Mesendoderm (in vitro differentiated cells): Measurements from ENCODE around the gene COL9A3.

Experiments used
- DNase-seq: peaks from one replicate; pipeline ENCODE4 v3.0.0; 2013
- H2AK5ac ChIP-seq: 2 replicates; pipeline ENCODE4 v1.6.1; 2013; ENCODE audit warnings: low read length, inconsistent platforms
- H2BK120ac ChIP-seq: 2 replicates; pipeline ENCODE4 v1.6.1; 2013; ENCODE audit warnings: low read depth, mild to moderate bottlenecking, low read length, moderate library complexity, mixed read lengths
- H2BK15ac ChIP-seq: replicated peaks from 2 replicates; pipeline ENCODE4 v1.6.1; 2013; ENCODE audit warnings: low read depth, mild to moderate bottlenecking, moderate library complexity
- H2BK5ac ChIP-seq: 2 replicates; pipeline ENCODE4 v1.6.1; 2013; ENCODE audit warnings: low read length, inconsistent platforms
- H3K18ac ChIP-seq: 2 replicates; pipeline ENCODE4 v1.6.1; 2013; ENCODE audit warnings: mild to moderate bottlenecking, low read length, mixed read lengths
- H3K23ac ChIP-seq: one replicate; pipeline ENCODE4 v1.6.1; 2013; ENCODE audit warnings: low read length
- H3K27ac ChIP-seq: 2 replicates; pipeline ENCODE4 v1.5.1; 2013; ENCODE audit warnings: low read depth, mild to moderate bottlenecking, inconsistent platforms, low read length, moderate library complexity
- H3K27me3 ChIP-seq: 2 replicates; pipeline ENCODE4 v1.6.1; 2013; ENCODE audit warnings: low read length, control low read depth, mild to moderate bottlenecking, inconsistent platforms; ENCODE audit not compliant: insufficient read depth, poor library complexity
- H3K36me3 ChIP-seq: 2 replicates; pipeline ENCODE4 v1.6.1; 2013; ENCODE audit warnings: low read length, inconsistent platforms; ENCODE audit not compliant: control insufficient read depth, insufficient read depth
- H3K4ac ChIP-seq: one replicate; pipeline ENCODE4 v1.6.1; 2013; ENCODE audit warnings: low read depth, mild to moderate bottlenecking, low read length, moderate library complexity
- H3K4me1 ChIP-seq: 2 replicates; pipeline ENCODE4 v1.6.1; 2013; ENCODE audit warnings: low read depth, low read length, inconsistent platforms; ENCODE audit not compliant: control insufficient read depth
- H3K4me2 ChIP-seq: 2 replicates; pipeline ENCODE4 v1.6.1; 2013; ENCODE audit warnings: low read length
- H3K4me3 ChIP-seq: 2 replicates; pipeline ENCODE4 v1.5.1; 2013; ENCODE audit warnings: mild to moderate bottlenecking, low read length
- H3K56ac ChIP-seq: one replicate; pipeline ENCODE4 v1.6.1; 2013; ENCODE audit warnings: low read length
- H3K79me1 ChIP-seq: 2 replicates; pipeline ENCODE4 v1.6.1; 2013; ENCODE audit warnings: low read length, inconsistent platforms
- H3K79me2 ChIP-seq: 2 replicates; pipeline ENCODE4 v1.6.1; 2013; ENCODE audit warnings: mild to moderate bottlenecking, low read length; ENCODE audit not compliant: control insufficient read depth, insufficient read depth
- H3K9ac ChIP-seq: 2 replicates; pipeline ENCODE4 v1.6.1; 2013; ENCODE audit warnings: low read length, inconsistent platforms
- H4K5ac ChIP-seq: one replicate; pipeline ENCODE4 v1.6.1; 2013; ENCODE audit warnings: low read length
- H4K8ac ChIP-seq: one replicate; pipeline ENCODE4 v1.6.1; 2013; ENCODE audit warnings: low read depth, mild to moderate bottlenecking, control low read depth, low read length, moderate library complexity
- WGBS: extraction: QIAGEN DNeasy Blood & Tissue Kit; methylation state at CpG from one replicate; pipeline ENCODE4 v1.1.7; 2013; ENCODE audit warnings: low lambda C conversion rate, missing lambda C conversion rate; ENCODE audit not compliant: insufficient coverage; ENCODE audit errors: extremely low coverage; 5-methylcytosine and 5-hydroxymethylcytosine counted together

COL9A3 gene

GRCh38 chr20:62773845-62774714, 42.8 kb upstream of the COL9A3 start:
- Histone ChIP-seq H2BK5ac (no peak overlapping the region), H3K18ac (no peak overlapping the region), H3K9ac (no peak overlapping the region), H4K5ac (no peak overlapping the region), H2AK5ac (no peak overlapping the region), H3K23ac (no peak overlapping the region), H3K4ac (no peak overlapping the region), H2BK120ac (no peak overlapping the region), H3K27me3 (no peaks in the 10 kb centered on the region), H3K4me2 (no peak overlapping the region), H3K79me1 (no peaks in the 10 kb centered on the region), H3K56ac (no peak overlapping the region), H3K4me1 (peaks cover 2% of the 10 kb centered on the region), H4K8ac (no peak overlapping the region), H2BK15ac (no peak overlapping the region), H3K27ac (no peak overlapping the region), H3K4me3 (no peak overlapping the region), H3K79me2 (no peaks in the 10 kb centered on the region), H3K36me3 (no peaks in the 10 kb centered on the region)
- WGBS, result no CpG with 5 or more reads among the region's 29 CpGs
- no peak for DNase-seq

DNA sequence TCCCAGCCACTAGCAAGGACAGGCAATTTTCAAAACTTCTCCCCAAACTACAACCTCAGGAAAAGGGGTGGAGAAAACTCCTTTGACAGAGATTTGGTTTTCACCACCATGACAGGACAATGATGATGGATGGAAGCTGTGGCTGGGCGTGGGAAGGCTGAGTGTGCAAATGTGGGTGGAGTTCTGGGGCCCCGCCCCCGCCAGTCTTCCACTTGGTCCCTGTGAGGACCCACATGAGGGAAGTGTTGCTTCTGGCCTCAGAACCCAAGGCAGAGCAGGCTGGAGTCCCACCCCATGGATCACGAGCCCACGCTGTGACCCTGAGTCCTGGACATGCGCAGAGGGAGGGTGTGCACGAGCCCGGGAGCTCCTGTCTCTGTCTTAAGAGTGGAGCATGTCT, 42.1 kb upstream of the COL9A3 start:
- Histone ChIP-seq H3K4me1 (peaks cover 2% of the 10 kb centered on the region), H3K56ac (no peak overlapping the region), H3K36me3 (no peaks in the 10 kb centered on the region), H2AK5ac (no peak overlapping the region), H3K9ac (no peak overlapping the region), H3K4me3 (no peak overlapping the region), H2BK15ac (no peak overlapping the region), H3K27me3 (no peaks in the 10 kb centered on the region), H3K4me2 (no peak overlapping the region), H3K27ac (no peak overlapping the region), H3K4ac (no peak overlapping the region), H2BK5ac (no peak overlapping the region), H3K79me2 (no peaks in the 10 kb centered on the region), H3K79me1 (no peaks in the 10 kb centered on the region), H3K23ac (no peak overlapping the region), H3K18ac (no peak overlapping the region), H2BK120ac (no peak overlapping the region), H4K5ac (no peak overlapping the region), H4K8ac (no peak overlapping the region)
- no peak for DNase-seq
- WGBS, result no CpG with 5 or more reads among the region's 8 CpGs

DNA sequence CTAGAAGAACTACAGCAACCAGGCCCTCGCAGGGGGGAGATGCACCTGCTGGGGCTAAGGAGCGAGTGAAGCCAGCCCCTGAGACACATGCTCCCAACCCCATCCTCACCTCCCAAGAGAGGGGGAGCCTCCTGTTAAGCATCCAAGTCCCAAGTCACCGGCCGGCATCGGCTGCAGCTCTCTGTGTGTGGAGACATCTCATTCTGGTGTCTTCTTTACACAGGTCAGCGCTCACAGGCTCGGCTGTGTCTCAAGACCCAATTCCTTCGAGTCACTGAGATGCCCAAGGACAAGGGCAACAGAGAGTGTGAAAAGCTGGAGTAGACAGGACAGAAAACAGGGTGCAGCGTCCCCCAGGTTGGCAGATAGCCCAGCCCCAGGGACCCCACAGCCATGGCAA, 41.6 kb upstream of the COL9A3 start:
- H3K9ac ChIP-seq, result no peak overlapping the region
- no CpG with 5 or more reads among the region's 9 CpGs for WGBS
- H3K23ac ChIP-seq, result no peak overlapping the region
- H3K18ac ChIP-seq, result no peak overlapping the region
- no peaks in the 10 kb centered on the region for H3K79me2 ChIP-seq
- peaks cover 2% of the 10 kb centered on the region for H3K4me1 ChIP-seq
- H3K4me3 ChIP-seq, result no peak overlapping the region
- H3K36me3 ChIP-seq, result no peaks in the 10 kb centered on the region
- H2BK15ac ChIP-seq, result no peak overlapping the region
- no peak overlapping the region for H4K8ac ChIP-seq
- DNase-seq, result no peak
- H3K79me1 ChIP-seq, result no peaks in the 10 kb centered on the region
- H3K4me2 ChIP-seq, result no peak overlapping the region
- H2BK120ac ChIP-seq, result no peak overlapping the region
- H4K5ac ChIP-seq, result no peak overlapping the region
- H2AK5ac ChIP-seq, result no peak overlapping the region
- no peaks in the 10 kb centered on the region for H3K27me3 ChIP-seq
- no peak overlapping the region for H3K4ac ChIP-seq
- no peak overlapping the region for H3K56ac ChIP-seq
- no peak overlapping the region for H2BK5ac ChIP-seq
- no peak overlapping the region for H3K27ac ChIP-seq

GRCh38 chr20:62776035-62776691, 40.7 kb upstream of the COL9A3 start:
- H3K23ac ChIP-seq, result no peak overlapping the region
- no peaks in the 10 kb centered on the region for H3K79me1 ChIP-seq
- peak overlapping the region; percentile 44 for H3K4ac ChIP-seq
- no peak overlapping the region for H3K9ac ChIP-seq
- peak overlapping the region; percentile 34 for H2BK5ac ChIP-seq
- peak overlapping the region; percentile 70 for H3K56ac ChIP-seq
- no peak overlapping the region for H2BK120ac ChIP-seq
- no peak overlapping the region for H3K27ac ChIP-seq
- H3K4me3 ChIP-seq, result no peak overlapping the region
- no peak overlapping the region for H4K8ac ChIP-seq
- WGBS, result no CpG with 5 or more reads among the region's 24 CpGs
- H2AK5ac ChIP-seq, result peak overlapping the region; percentile 66
- H4K5ac ChIP-seq, result no peak overlapping the region
- H3K27me3 ChIP-seq, result no peaks in the 10 kb centered on the region
- no peaks in the 10 kb centered on the region for H3K36me3 ChIP-seq
- peaks cover 2% of the 10 kb centered on the region for H3K4me1 ChIP-seq
- H3K18ac ChIP-seq, result no peak overlapping the region
- no peak overlapping the region for H3K4me2 ChIP-seq
- no peak overlapping the region for H2BK15ac ChIP-seq
- DNase-seq, result no peak
- H3K79me2 ChIP-seq, result no peaks in the 10 kb centered on the region

DNA sequence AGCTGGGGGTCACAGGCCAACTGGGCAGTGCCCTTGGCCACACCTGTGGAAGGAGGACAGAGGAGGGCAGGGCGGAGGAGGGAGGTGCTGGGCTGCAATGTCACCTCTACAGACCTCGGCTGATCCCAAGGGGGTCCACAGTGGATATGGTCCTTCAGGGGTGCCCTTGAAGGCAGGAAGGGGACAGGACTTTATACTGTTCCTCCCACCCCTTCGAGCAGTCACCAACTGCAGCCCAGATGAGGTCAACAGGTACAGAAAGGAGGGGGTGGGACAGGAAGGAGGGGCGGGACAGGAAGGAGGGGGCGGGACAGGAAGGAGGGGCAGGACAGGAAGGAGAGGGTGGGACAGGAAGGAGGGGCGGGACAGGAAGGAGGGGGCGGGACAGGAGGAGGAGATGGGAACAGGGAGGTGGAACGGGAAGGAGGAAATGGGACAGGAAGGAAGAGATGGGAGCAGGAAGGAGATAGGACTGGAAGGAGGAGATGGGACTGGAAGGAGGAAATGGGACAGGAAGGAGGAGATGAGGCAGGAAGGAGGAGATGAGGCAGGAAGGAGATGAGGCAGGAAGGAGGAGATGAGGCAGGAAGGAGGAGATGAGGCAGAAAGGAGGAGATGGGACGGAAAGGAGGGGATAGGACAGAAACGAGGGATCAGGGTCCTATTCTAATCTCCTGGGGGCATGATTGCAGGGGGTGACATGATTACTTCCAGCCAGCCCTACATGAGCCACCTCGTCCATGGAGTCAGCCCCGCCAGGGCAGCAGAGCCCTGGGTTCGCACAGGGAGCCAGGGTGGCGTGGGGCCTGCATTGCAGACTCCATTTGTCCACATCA, 39.9 kb upstream of the COL9A3 start:
- Histone ChIP-seq H3K4ac (peak overlapping the region; percentile 44), H3K79me2 (no peaks in the 10 kb centered on the region), H3K79me1 (no peaks in the 10 kb centered on the region), H3K9ac (no peak overlapping the region), H3K4me3 (no peak overlapping the region), H4K8ac (no peak overlapping the region), H4K5ac (no peak overlapping the region), H3K4me2 (no peak overlapping the region), H2AK5ac (peak overlapping the region; percentile 74), H2BK120ac (no peak overlapping the region), H3K4me1 (peaks cover 2% of the 10 kb centered on the region), H3K18ac (no peak overlapping the region), H2BK15ac (no peak overlapping the region), H2BK5ac (peak overlapping the region; percentile 34), H3K27me3 (no peaks in the 10 kb centered on the region), H3K36me3 (no peaks in the 10 kb centered on the region), H3K56ac (peak overlapping the region; percentile 70), H3K27ac (no peak overlapping the region), H3K23ac (no peak overlapping the region)
- no CpG with 5 or more reads among the region's 14 CpGs for WGBS
- peak; percentile 86 for DNase-seq
